IPS-18a (cell line): ENCODE results near the gene M6PR.

ENCODE experiments used
- H3K27ac ChIP-seq: one replicate; pipeline ENCODE4 v1.5.1; 2013; ENCODE audit warnings: low read length
- H3K27me3 ChIP-seq: one replicate; pipeline ENCODE4 v1.6.1; 2013; ENCODE audit warnings: mild to moderate bottlenecking, low read length; ENCODE audit not compliant: control insufficient read depth, insufficient read depth
- H3K36me3 ChIP-seq: one replicate; pipeline ENCODE4 v1.6.1; 2013; ENCODE audit warnings: low read depth, low read length; ENCODE audit not compliant: control insufficient read depth
- H3K4me1 ChIP-seq: one replicate; pipeline ENCODE4 v1.6.1; 2013; ENCODE audit warnings: low read depth, low read length; ENCODE audit not compliant: control insufficient read depth
- H3K4me3 ChIP-seq: one replicate; pipeline ENCODE4 v1.5.1; 2013; ENCODE audit warnings: low read length
- H3K9ac ChIP-seq: one replicate; pipeline ENCODE4 v1.6.1; 2013; ENCODE audit warnings: mild to moderate bottlenecking, low read length, moderate library complexity
- H3K9me3 ChIP-seq: one replicate; pipeline ENCODE4 v1.6.1; 2013; ENCODE audit warnings: low read depth, low read length; ENCODE audit not compliant: control insufficient read depth

The M6PR gene

GRCh38 chr12:8970432-8970831 is 21.0 kb upstream of the M6PR start:
- Histone ChIP-seq H3K36me3 (no peaks in the 10 kb centered on the region), H3K9me3 (peaks cover 7% of the 10 kb centered on the region), H3K27ac (no peak overlapping the region), H3K27me3 (no peaks in the 10 kb centered on the region), H3K4me1 (no peaks in the 10 kb centered on the region), H3K4me3 (no peak overlapping the region), H3K9ac (no peak overlapping the region)

DNA sequence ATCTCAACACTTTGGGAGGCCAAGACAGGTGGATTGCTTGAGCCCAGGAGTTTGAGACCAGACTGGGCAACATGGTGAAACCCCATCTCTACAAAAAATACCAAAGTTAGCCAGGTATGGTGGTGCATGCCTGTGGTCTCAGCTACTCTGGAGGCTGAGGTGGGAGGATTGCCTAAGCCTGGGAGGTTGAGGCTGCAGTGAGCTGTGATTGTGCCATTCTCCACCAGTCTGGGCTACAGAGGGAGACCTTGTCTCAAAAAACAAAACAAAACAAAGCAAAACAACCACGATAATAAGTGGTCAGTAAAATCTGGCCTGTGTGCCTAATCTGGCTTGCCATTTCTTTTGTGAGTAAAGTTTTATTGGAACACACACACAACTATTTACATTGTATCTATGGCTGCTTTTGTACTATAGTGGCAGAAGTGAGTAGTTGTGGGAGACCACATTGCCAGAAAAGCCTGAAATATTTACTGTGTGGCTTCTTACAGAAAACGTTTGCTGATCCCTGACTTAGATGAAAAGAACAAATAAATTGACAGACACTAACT is 20.5 kb upstream of the M6PR start:
- no peak overlapping the region for H3K27ac ChIP-seq
- H3K4me1 ChIP-seq = no peaks in the 10 kb centered on the region
- H3K9me3 ChIP-seq = peaks cover 7% of the 10 kb centered on the region
- no peaks in the 10 kb centered on the region for H3K27me3 ChIP-seq
- no peaks in the 10 kb centered on the region for H3K36me3 ChIP-seq
- no peak overlapping the region for H3K9ac ChIP-seq
- H3K4me3 ChIP-seq = no peak overlapping the region

- Histone ChIP-seq H3K36me3 (no peaks in the 10 kb centered on the region), H3K27ac (no peak overlapping the region), H3K4me1 (no peaks in the 10 kb centered on the region), H3K9ac (no peak overlapping the region), H3K9me3 (peaks cover 7% of the 10 kb centered on the region), H3K27me3 (no peaks in the 10 kb centered on the region), H3K4me3 (no peak overlapping the region)
Measured at GRCh38 chr12:8968761-8969160, 19.3 kb upstream of the M6PR start.

GRCh38 chr12:8960176-8960575 is 10.7 kb upstream of the M6PR start:
- no peak overlapping the region for H3K9ac ChIP-seq
- H3K4me3 ChIP-seq = no peak overlapping the region
- no peaks in the 10 kb centered on the region for H3K36me3 ChIP-seq
- no peaks in the 10 kb centered on the region for H3K4me1 ChIP-seq
- no peaks in the 10 kb centered on the region for H3K9me3 ChIP-seq
- H3K27ac ChIP-seq = no peak overlapping the region
- H3K27me3 ChIP-seq = no peaks in the 10 kb centered on the region

DNA sequence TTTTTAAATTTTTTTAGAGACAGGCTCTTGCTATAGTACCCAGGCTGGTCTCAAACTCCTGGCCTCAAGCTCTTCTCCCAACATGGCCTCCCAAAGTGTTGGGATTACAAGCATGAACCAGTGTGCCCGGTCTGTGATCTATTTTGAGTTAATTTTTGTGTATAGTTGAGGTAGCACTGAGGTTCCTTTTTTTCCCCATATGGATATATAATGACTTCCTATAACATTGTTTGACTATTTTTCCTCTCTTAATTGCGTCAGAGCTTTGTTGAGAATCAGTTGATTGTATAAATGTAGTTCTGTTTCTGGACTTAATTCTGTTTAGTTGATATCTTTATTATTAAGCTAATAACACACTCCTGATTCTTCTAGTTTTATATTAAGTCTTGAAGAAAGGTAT is 8.6 kb upstream of the M6PR start:
- Histone ChIP-seq H3K9me3 (peaks cover 12% of the 10 kb centered on the region), H3K4me3 (no peak overlapping the region), H3K27ac (no peak overlapping the region), H3K36me3 (peaks cover 1% of the 10 kb centered on the region), H3K27me3 (no peaks in the 10 kb centered on the region), H3K4me1 (no peaks in the 10 kb centered on the region), H3K9ac (no peak overlapping the region)

GRCh38 chr12:8957561-8957960 is 8.1 kb upstream of the M6PR start:
- H3K4me1 ChIP-seq = no peaks in the 10 kb centered on the region

GRCh38 chr12:8956772-8957171 is 7.3 kb upstream of the M6PR start:
- Histone ChIP-seq H3K9ac (no peak overlapping the region), H3K9me3 (peaks cover 15% of the 10 kb centered on the region), H3K36me3 (peaks cover 3% of the 10 kb centered on the region), H3K4me3 (no peak overlapping the region), H3K4me1 (no peaks in the 10 kb centered on the region), H3K27ac (no peak overlapping the region), H3K27me3 (no peaks in the 10 kb centered on the region)

More at GRCh38 chr12:8957561-8957960, 8.1 kb upstream of the M6PR start:
- H3K27ac ChIP-seq = no peak overlapping the region
- no peak overlapping the region for H3K9ac ChIP-seq
- peaks cover 15% of the 10 kb centered on the region for H3K9me3 ChIP-seq
- no peak overlapping the region for H3K4me3 ChIP-seq
- peaks cover 3% of the 10 kb centered on the region for H3K36me3 ChIP-seq
- no peaks in the 10 kb centered on the region for H3K27me3 ChIP-seq

DNA sequence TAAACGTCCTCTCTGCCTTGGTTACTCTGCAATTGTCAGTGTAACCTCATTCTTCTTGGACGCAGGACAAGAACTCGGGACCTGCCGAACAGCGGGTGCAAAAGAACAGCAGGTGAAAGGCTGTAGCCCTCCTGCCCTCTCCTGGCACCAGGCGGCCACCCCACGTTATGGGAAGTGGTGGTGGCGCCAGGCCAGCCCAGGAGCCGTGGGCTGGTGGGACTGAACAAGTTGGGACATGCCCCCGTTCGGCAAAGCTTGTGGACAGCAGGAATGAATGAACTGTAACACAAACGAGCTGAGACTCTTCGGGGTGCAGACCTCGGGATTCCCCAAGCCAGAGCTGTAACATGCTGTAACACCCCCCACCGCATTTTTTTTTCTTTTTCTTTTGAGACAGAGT is 6.6 kb upstream of the M6PR start:
- Histone ChIP-seq H3K27me3 (no peaks in the 10 kb centered on the region), H3K27ac (no peak overlapping the region), H3K9me3 (peaks cover 15% of the 10 kb centered on the region), H3K9ac (no peak overlapping the region), H3K36me3 (peaks cover 3% of the 10 kb centered on the region), H3K4me3 (no peak overlapping the region), H3K4me1 (no peaks in the 10 kb centered on the region)

DNA sequence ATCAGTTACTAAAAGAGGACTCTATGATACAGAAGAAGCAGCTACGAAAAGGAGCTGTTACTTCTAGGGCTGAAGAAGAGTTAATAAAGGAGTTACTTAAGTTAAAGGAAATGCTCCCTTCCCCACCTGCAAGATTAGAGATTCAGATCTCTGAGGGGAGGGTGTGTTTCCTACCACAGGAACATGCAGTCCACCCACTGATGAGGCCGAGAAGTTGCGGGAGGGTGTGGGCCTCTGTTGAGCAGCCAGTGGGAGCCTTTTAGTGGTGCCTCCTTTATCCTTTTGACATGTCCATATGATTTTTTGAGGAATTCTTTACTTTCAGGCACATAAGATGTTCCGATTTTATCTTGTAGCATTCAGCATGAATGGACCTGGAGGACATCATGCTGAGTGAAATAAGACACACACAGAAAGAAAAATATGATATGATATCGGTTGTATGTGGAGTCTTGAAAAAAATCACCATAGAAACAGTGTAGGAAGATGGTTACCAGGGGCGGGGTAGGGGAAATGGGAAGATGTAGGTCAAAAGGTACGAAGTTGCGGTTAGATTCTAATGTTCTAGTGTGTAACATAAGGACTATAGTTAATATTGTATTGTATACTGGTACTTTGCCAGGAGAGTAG is 4.4 kb upstream of the M6PR start:
- peaks cover 3% of the 10 kb centered on the region for H3K4me1 ChIP-seq
- peaks cover 15% of the 10 kb centered on the region for H3K9me3 ChIP-seq
- no peaks in the 10 kb centered on the region for H3K27me3 ChIP-seq

GRCh38 chr12:8951744-8952143 is 2.3 kb upstream of the M6PR start:
- Histone ChIP-seq H3K9ac (no peak overlapping the region), H3K4me3 (no peak overlapping the region)

More for the DNA sequence above, 4.4 kb upstream of the M6PR start:
- Histone ChIP-seq H3K36me3 (peaks cover 3% of the 10 kb centered on the region), H3K9ac (no peak overlapping the region), H3K4me3 (no peak overlapping the region), H3K27ac (no peak overlapping the region)

GRCh38 chr12:8950702-8951478 is 1.4 kb upstream of the M6PR start:
- no peaks in the 10 kb centered on the region for H3K27me3 ChIP-seq
- peaks cover 9% of the 10 kb centered on the region for H3K4me1 ChIP-seq
- peak overlapping the region; percentile 90 for H3K9ac ChIP-seq

More at GRCh38 chr12:8951744-8952143, 2.3 kb upstream of the M6PR start:
- Histone ChIP-seq H3K9me3 (peaks cover 15% of the 10 kb centered on the region), H3K27me3 (no peaks in the 10 kb centered on the region), H3K36me3 (peaks cover 3% of the 10 kb centered on the region), H3K27ac (no peak overlapping the region), H3K4me1 (peaks cover 9% of the 10 kb centered on the region)

DNA sequence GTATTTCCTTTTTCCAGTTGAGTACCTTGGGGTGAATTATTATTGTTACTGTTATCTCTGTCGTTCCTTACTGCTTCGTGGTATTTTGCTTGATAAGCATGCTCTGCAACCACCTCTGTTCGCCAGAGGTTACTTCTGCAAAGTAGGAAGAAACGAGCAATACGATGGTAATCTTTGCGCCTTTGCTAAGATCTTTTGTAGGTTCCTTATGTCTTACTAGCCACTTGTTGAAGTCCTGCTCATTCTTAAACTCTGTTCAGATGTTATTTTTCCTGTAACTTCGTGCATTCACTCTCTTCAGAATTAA is 729 bp upstream of the M6PR start:
- peaks cover 12% of the 10 kb centered on the region for H3K36me3 ChIP-seq
- no peaks in the 10 kb centered on the region for H3K27me3 ChIP-seq
- peak overlapping the region; percentile 96 for H3K4me3 ChIP-seq
- H3K27ac ChIP-seq = peak overlapping the region; percentile 94
- H3K9ac ChIP-seq = peak overlapping the region; percentile 90
- peaks cover 9% of the 10 kb centered on the region for H3K4me1 ChIP-seq
- peaks cover 15% of the 10 kb centered on the region for H3K9me3 ChIP-seq

More at GRCh38 chr12:8950702-8951478, 1.4 kb upstream of the M6PR start:
- peak overlapping the region; percentile 96 for H3K4me3 ChIP-seq
- peaks cover 15% of the 10 kb centered on the region for H3K9me3 ChIP-seq
- peaks cover 5% of the 10 kb centered on the region for H3K36me3 ChIP-seq
- peak overlapping the region; percentile 94 for H3K27ac ChIP-seq
